ENCODE data around the gene MAPKAP1.
"Not testable (repeated sequence)": the region's sequence is repeated elsewhere in the genome, so short reads cannot be mapped to it uniquely, and the experiment has no call there.

The MAPKAP1 gene

GRCh38 chr9:125732562-125732961, 25.6 kb upstream of the MAPKAP1 start:
- peak in 1 of 56 donors; percentile 16 for DNase-seq

- DNase-seq = no peak
These were observed 23.2 kb upstream of the MAPKAP1 start for GRCh38 chr9:125730168-125730567.

GRCh38 chr9:125726456-125727132, 19.6 kb upstream of the MAPKAP1 start:
- DNase-seq = no peak

- no peak for DNase-seq
These were observed 430 bp upstream of the MAPKAP1 start for GRCh38 chr9:125707472-125707804.

- no peak for DNase-seq
These were observed 1.1 kb downstream of the MAPKAP1 start for GRCh38 chr9:125705893-125706292.

- no peak for DNase-seq
These were observed 3.3 kb downstream of the MAPKAP1 start for GRCh38 chr9:125703662-125704061.

GRCh38 chr9:125701351-125701750, 5.7 kb downstream of the MAPKAP1 start:
- DNase-seq = peak in 1 of 56 donors; percentile 15

GRCh38 chr9:125700791-125701190, 6.2 kb downstream of the MAPKAP1 start:
- no peak for DNase-seq

GRCh38 chr9:125699870-125700269, 7.1 kb downstream of the MAPKAP1 start:
- DNase-seq = no peak

- no peak for DNase-seq
These were observed 10.8 kb downstream of the MAPKAP1 start for GRCh38 chr9:125696106-125696647.

- DNase-seq = not testable (repeated sequence)
These were observed 11.5 kb downstream of the MAPKAP1 start for GRCh38 chr9:125695548-125695947.

GRCh38 chr9:125694478-125694877, 12.5 kb downstream of the MAPKAP1 start:
- no peak for DNase-seq

GRCh38 chr9:125693492-125693891, 13.5 kb downstream of the MAPKAP1 start:
- DNase-seq = not testable (repeated sequence)

- no peak for DNase-seq
These were observed 15.1 kb downstream of the MAPKAP1 start for GRCh38 chr9:125691869-125692268.

- no peak for DNase-seq
These were observed 16.3 kb downstream of the MAPKAP1 start for GRCh38 chr9:125690679-125691078.

GRCh38 chr9:125687163-125687863, 19.7 kb downstream of the MAPKAP1 start:
- DNase-seq = no peak

- DNase-seq = no peak
These were observed 21.8 kb downstream of the MAPKAP1 start for GRCh38 chr9:125685167-125685566.

- no peak for DNase-seq
These were observed 23.5 kb downstream of the MAPKAP1 start for GRCh38 chr9:125683486-125683885.

GRCh38 chr9:125682340-125682739, 24.7 kb downstream of the MAPKAP1 start:
- DNase-seq = no peak

- no peak for DNase-seq
These were observed 25.4 kb downstream of the MAPKAP1 start for GRCh38 chr9:125681657-125682056.

- DNase-seq = no peak
These were observed 25.9 kb downstream of the MAPKAP1 start for GRCh38 chr9:125681086-125681622.

- DNase-seq = no peak
These were observed 26.6 kb downstream of the MAPKAP1 start for GRCh38 chr9:125680445-125680844.
